NOMO-1 (cell line): ENCODE measurements around the gene ENTREP3.

ENCODE experiments used
- DNase-seq, 2 experiments: peaks; one replicate each; lab custom pipeline; 2025; ENCODE audit not compliant: unreplicated experiment in 2 of 2; lab: John Stamatoyannopoulos, UW

The ENTREP3 gene

GRCh38 chr1:155278689-155279160 is 23.4 kb upstream of the ENTREP3 start:
- no peak for DNase-seq

DNA sequence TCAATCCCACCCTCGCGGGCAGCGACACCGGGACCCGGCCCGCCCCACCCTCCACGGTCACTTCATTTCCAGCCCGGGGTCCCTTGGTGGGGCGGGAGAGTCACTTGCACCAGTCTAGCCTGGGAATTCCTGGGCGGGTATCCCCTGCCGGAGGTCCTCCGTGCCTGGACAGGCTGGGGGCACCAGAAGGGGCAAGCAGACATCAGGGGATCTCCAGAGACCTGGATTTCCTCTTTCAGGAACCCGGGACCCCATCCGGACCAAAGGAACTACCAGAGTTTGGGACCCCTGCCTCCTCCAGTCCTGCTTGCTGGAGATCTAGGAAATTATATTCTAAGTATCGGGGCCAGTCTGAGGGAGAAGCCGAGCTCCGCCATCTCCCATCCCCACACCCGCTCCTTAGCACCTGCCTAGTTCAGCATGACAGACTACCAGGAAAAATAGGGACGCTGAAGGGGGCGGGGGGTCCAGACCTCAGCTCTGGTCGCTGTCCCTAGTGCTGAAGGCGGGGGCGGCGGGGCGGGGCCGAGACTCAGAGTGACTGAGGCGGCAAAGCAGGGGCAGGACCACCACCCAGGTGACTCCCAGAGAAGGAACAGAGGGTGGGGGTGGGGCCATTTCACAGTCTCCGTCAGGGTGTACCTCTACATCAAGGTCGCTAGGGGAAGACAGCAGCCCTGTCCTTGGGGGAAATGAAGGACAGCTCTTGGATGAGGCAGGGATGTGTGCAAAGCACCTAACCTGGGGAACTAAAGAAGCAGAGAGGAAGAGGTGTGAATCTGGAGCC is 22.8 kb upstream of the ENTREP3 start:
- DNase-seq, result peak in 1 of 2 experiments; percentile 10

- DNase-seq, result peak; percentile 95 to 96
These were observed 22.0 kb upstream of the ENTREP3 start, which contains the start of gene HCN3 for GRCh38 chr1:155277070-155277901. HCN3 (plus strand) TSS chr1:155277463; CDS start chr1:155277591, 128 bp downstream.

DNA sequence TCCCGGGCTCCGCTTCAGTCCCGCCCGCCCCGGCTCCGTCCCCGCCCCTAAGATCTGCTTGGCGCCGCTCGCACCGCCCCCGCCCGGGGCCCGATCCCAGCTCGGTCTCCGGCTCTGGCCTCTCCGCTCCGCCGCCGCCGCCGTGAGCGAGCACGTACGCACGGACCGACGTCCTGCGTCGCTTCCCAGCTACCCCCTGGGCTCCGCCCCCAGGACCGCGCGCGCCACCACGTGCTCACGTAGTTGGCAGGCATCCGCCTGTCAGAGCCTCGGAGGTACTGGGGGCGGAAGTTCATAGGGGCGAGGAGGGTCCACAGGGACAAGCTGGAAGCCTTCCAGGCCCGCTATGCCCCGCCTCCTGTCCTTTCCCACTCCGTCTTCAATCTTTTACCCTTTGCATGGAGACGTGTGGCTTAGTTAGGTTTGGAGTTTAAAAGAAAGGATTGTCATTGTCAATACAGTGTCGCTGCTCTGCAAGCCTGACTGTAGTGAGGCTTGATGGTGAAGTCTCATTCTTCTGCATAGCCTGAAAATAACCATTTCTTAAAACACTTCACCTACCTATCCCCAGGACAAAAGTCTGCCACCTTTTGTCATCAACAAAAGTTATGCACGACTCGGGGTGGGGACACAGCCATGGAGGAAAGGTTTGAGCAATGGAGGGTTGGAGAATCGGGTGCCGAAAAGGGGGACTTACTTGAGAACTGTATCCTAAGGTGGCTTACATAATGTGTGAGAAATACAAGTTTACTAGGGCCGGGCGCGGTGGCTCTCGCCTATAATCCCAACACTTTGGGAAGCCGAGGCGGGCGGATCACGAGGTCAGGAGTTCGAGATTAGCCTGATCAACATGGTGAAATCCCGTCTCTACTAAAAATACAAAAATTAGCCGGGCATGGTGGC is 18.3 kb upstream of the ENTREP3 start, which contains the start of gene CLK2:
TSS of gene CLK2 (minus strand) at position 162 of the 903 bp plus-strand sequence. CDS start 2,527 bp downstream, outside the sequence.
- peak; percentile 85 to 96 for DNase-seq

- peak in 1 of 2 experiments; percentile 75 for DNase-seq
These were observed 17.4 kb upstream of the ENTREP3 start for GRCh38 chr1:155272466-155273342.

GRCh38 chr1:155269381-155269780 is 14.1 kb upstream of the ENTREP3 start:
- DNase-seq, result no peak

GRCh38 chr1:155268630-155269029 is 13.3 kb upstream of the ENTREP3 start:
- no peak for DNase-seq

GRCh38 chr1:155267373-155267772 is 12.1 kb upstream of the ENTREP3 start:
- no peak for DNase-seq

GRCh38 chr1:155266553-155266952 is 11.3 kb upstream of the ENTREP3 start:
- DNase-seq, result no peak

- no peak for DNase-seq
These were observed 7.8 kb upstream of the ENTREP3 start for GRCh38 chr1:155263067-155263466.

DNA sequence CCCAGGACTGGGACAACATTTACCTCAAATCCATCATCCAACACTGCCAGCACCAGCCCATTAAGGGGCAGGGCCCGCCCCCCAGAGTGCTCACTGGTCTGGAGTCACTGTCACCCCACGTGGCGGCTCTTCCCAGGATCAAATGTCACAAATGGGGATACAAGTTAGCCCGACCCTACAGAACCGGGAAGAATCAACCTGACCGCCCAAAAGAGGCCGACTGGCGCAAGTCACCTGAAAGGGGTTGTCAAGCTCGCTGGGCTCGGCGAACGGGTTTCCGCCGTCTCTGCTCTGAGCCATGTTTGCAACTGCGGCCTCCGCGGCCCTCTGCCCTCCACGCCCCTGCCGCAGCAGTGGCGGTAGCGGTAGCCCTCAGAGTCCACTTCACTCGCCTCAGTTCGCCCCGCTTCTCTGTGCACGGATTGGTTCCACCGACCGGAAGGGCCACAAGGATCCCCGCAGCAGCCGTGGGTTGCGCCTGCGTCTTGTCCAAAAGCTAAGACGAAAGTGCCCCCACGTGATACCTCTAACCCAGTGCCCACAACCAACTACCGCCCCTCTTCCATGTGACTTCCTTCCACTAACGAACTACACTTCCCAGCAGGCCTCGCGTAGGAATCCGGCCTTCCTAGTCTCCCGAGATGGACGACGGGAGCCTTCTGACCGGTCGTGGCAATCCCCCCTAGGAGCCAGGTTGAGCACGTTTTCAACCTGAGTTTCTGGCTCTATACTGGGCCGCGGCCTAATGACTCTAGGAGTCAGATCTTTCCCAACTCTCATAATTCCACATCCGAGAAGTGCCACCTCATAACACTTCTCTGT is 6.8 kb upstream of the ENTREP3 start, which contains the start of gene SCAMP3:
TSS of gene SCAMP3 (minus strand) at position 509 of the 822 bp plus-strand sequence. CDS start at position 300, 209 bp downstream.
- DNase-seq, result peak; percentile 92 to 96

GRCh38 chr1:155261493-155261851 is 6.2 kb upstream of the ENTREP3 start:
- DNase-seq, result peak in 1 of 2 experiments; percentile 36

DNA sequence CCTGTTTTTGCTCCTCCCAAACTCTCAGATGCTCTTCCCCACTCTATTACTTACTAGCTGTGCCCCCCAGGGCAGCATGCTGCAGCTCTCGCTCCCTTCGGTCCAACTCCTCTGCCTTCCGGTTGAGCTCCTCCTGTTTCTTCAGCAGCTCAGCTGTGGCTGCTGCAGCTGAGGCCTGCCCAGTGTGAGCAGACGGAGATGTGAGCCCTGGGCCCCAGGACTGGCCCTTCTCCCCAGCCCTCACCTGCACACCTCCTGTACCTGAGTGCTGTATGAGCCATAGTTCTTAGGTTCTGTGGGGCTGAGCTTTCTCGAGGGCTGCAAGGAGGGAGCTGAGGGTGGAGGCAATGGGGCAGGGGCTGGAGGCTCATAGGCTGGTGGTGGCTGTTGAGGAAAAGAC is 5.0 kb upstream of the ENTREP3 start:
- DNase-seq, result no peak

DNA sequence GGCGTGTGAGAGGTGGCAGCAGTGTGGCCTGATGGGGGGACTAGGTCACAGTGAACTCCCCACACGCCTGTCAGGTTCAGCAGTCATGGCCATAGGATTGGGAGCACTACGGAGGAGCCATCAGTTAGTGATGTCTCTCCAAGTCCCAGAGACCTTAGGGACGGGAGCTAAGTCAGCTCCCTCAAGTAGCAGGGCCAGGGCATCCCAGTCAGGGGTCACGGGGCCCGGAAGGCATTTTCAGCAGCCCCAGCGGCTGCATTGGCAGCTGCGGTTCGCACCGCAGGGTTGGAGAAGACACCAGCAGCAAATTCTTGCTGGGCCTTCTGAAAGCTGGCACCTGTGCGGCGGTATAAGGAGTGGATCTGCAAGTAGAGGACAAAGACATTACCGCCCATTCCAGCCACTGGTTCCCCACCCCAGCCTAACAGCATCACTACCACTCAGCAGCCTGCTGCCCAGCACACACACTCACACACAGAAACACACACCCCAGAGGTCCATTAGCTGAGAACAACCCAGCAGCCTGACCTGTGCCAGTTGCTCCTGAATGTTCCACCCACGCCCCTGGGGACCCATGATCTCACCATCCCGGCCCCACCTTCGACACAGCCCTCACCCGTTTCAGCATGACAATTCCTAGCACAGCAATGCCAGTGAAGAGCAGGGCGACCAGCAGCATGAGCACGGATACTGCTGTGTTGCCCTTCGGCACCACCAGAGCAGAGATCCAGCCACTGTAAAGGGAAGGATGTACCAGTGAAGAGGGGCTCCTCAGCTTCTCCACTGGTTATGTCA is 972 bp upstream of the ENTREP3 start:
- DNase-seq, result no peak

DNA sequence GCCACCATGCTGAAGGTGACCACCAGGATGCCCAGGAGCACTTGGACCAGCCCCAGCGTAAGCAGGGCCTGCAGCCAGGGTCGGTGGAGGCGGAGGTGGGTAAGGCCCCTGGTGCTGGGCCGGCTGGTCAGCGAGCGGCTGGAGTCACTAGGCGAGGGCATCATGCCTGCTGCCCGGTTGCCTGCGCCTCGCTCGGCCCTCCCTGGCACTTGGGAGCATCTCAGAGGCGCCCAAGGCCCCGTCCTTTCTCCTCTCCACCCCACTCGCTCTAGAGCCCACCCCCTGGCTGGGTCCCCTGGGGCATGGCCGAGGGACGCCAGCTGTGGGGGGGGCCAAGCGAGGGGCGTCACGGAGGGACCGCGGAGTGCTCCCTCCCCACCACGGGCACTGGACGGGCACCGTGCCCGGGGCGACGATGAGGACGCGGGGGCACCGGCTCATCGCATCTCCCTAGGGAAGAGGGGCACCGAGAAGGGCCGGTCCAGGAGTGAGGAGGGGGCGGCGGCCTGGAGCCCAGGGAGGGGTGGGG is 505 bp downstream of the ENTREP3 start:
- DNase-seq, result no peak

GRCh38 chr1:155254228-155254713 is 1.0 kb downstream of the ENTREP3 start:
- DNase-seq, result no peak

GRCh38 chr1:155253797-155254196 is 1.5 kb downstream of the ENTREP3 start:
- DNase-seq, result no peak
